Sigmoid colon (tissue), 7 donors: Measurements from ENCODE around the gene CCDC149. TPM values are rescaled to one million over a fixed set of nuclear protein-coding genes. Genes with fewer than 3 reads are reported as not detected.

Source experiments
- DNase-seq: peaks from one replicate; pipeline ENCODE4 v3.0.0-alpha.2; 2019
- H3K27ac ChIP-seq, 4 donors: fragments of 200-600 bp; sonication (generic); one replicate each; pipeline ENCODE4 v1.5.1; 2016 to 2019; ENCODE audit warnings: mild to moderate bottlenecking in 1 of 4
- H3K27me3 ChIP-seq, 3 donors: fragments of 200-600 bp; sonication (generic); one replicate each; pipeline ENCODE4 v1.5.1; 2019; ENCODE audit warnings: mild to moderate bottlenecking in 1 of 3
- H3K36me3 ChIP-seq, 4 donors: fragments of 200-600 bp; sonication (generic); one replicate each; pipeline ENCODE4 v1.5.1; 2016 to 2019
- H3K4me1 ChIP-seq, 4 donors: fragments of 200-600 bp; sonication (generic); one replicate each; pipeline ENCODE4 v1.5.1; 2017 to 2019
- H3K4me3 ChIP-seq, 4 donors: fragments of 200-600 bp; sonication (generic); one replicate each; pipeline ENCODE4 v1.5.1; 2017 to 2019; ENCODE audit warnings: mild to moderate bottlenecking in 2 of 4, moderate library complexity in 1 of 4
- H3K9me3 ChIP-seq, 4 donors: fragments of 200-600 bp in 3 of 4; sonication (generic) in 3 of 4; one replicate each; pipeline versions ENCODE4 v1.5.1 to v1.6.1; 2013 to 2019
- EP300 ChIP-seq, 4 donors: sonication (generic); formaldehyde crosslinking; IDR thresholded peaks; one replicate each; pipeline ENCODE4 v1.6.1; 2017; ENCODE audit warnings: antibody characterized with exemption in 4 of 4
- POLR2A ChIP-seq, 2 donors: fragments of 450-650 bp; IDR thresholded peaks; one replicate each; pipeline ENCODE4 v1.6.1; 2016; ENCODE audit warnings: antibody characterized with exemption in 2 of 2, mild to moderate bottlenecking in 2 of 2, moderate library complexity in 2 of 2
- POLR2AphosphoS5 ChIP-seq, 4 donors: sonication (generic); formaldehyde crosslinking; IDR thresholded peaks; one replicate each; pipeline ENCODE4 v1.6.1; 2017; ENCODE audit warnings: antibody characterized with exemption in 4 of 4
- WGBS, 2 donors: extraction: QIAGEN DNeasy Blood & Tissue Kit; methylation state at CpG; one replicate each; pipeline ENCODE4 v1.1.7; 2013; 5-methylcytosine and 5-hydroxymethylcytosine counted together
- intact Hi-C: fragments of 100-400 bp; cut with DNase I; formaldehyde crosslinking; loops from one replicate; pipeline ENCODE4 v1.15.1; 2023
- polyA plus RNA-seq, 3 donors: library from polyadenylated mRNA; stranded (reverse); fragments of 200-250 nt; gene quantifications; one replicate each; pipeline ENCODE4 v1.2.3, GENCODE V29; 2013
- total RNA-seq, 4 donors: library from RNA; depleted of rRNA; stranded (reverse); fragments of >200 nt; gene quantifications; one replicate each; pipeline ENCODE4 v1.1.0, GENCODE V29; 2016
- TF ChIP-seq, protein P1 (sequence below), 4 experiments: fragments of 450-650 bp in 3 of 4; fragments of 200-600 bp in 1 of 4; IDR thresholded peaks; one replicate each; pipeline ENCODE4 v1.5.1; 2016 to 2019; ENCODE audit warnings: antibody characterized with exemption in 4 of 4, mild to moderate bottlenecking in 3 of 4, moderate library complexity in 2 of 4
- donor health status: healthy with polysubstance abuse.
- donor health status: Bipolar disorder and iron deficiency.
- donor health status: healthy.

CCDC149 gene
- total and polyA plus RNA-seq, 7 donors = 5.8 to 21.3 (median 11.8) TPM

DNA sequence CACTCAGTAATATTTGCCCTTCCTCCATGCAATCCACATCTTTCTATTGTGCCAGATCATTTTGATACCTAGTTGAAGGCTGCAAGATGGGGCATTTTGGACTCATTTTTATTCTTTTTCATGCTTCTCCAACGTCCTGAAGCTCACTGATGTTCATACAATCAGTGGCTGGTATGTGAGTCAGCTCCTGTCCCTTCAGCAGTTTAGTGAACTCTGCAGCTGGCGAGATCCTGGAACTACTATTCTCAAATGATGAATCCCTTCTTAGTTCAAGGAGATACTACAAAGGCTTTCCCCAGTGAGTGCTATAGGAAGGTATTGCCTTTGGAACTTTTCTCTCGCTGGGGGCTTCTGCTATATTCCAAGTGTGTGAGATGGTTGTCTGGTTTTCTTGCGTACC, 9.6 kb upstream of the CCDC149 start:
- H3K4me1 ChIP-seq = no peaks in the 10 kb centered on the region

DNA sequence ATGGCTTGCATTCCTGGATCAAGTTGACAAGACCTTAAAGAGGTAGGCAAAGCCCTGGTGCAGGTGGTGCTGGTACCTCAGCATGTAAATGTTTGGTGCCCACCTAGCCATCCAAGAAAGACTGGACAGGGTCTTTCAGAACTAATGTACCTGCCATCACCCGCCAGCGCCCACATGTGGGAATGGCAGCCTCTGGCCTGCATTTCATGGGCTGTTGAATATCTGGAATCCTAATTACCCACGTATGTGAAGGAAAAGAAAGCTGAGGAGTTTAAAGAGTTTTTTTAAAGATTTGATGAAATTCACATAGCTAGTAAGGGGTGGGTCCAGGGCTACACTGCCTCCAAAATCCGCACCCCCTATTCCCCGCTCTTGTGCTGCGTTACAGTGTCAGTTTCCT, 8.6 kb upstream of the CCDC149 start:
- Histone ChIP-seq H3K4me1 (no peaks in the 10 kb centered on the region), H3K9me3 (peaks cover 0 to 6% (median 3%) of the 10 kb centered on the region in 4 donors), H3K36me3 (no peaks in the 10 kb centered on the region), H3K4me3 (no peak overlapping the region), H3K27ac (no peak overlapping the region), H3K27me3 (no peaks in the 10 kb centered on the region)
- DNase-seq = no peak
- intact Hi-C loops = no loop called here
- 84 to 89% methylated on average over 6 of the region's 6 CpGs for WGBS, 2 donors
- TF ChIP-seq POLR2AphosphoS5 (IDR thresholded peaks at IDR 0.05) (no peak), POLR2A (IDR thresholded peaks at IDR 0.05) (no peak), EP300 (IDR thresholded peaks at IDR 0.05) (no peak)
- TF ChIP-seq, protein P1, sequence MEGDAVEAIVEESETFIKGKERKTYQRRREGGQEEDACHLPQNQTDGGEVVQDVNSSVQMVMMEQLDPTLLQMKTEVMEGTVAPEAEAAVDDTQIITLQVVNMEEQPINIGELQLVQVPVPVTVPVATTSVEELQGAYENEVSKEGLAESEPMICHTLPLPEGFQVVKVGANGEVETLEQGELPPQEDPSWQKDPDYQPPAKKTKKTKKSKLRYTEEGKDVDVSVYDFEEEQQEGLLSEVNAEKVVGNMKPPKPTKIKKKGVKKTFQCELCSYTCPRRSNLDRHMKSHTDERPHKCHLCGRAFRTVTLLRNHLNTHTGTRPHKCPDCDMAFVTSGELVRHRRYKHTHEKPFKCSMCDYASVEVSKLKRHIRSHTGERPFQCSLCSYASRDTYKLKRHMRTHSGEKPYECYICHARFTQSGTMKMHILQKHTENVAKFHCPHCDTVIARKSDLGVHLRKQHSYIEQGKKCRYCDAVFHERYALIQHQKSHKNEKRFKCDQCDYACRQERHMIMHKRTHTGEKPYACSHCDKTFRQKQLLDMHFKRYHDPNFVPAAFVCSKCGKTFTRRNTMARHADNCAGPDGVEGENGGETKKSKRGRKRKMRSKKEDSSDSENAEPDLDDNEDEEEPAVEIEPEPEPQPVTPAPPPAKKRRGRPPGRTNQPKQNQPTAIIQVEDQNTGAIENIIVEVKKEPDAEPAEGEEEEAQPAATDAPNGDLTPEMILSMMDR (IDR thresholded peaks at IDR 0.05) = no peak

More for the DNA sequence above, 9.6 kb upstream of the CCDC149 start:
- Histone ChIP-seq H3K9me3 (peaks cover 0 to 6% (median 3%) of the 10 kb centered on the region in 4 donors), H3K27me3 (no peaks in the 10 kb centered on the region), H3K4me3 (no peak overlapping the region), H3K27ac (no peak overlapping the region), H3K36me3 (no peaks in the 10 kb centered on the region)
- 68 to 75% methylated on average over 4 of the region's 4 CpGs for WGBS, 2 donors
- intact Hi-C loops = no loop called here
- DNase-seq = no peak
- TF ChIP-seq POLR2A (IDR thresholded peaks at IDR 0.05) (no peak), EP300 (IDR thresholded peaks at IDR 0.05) (no peak), POLR2AphosphoS5 (IDR thresholded peaks at IDR 0.05) (no peak)
- TF ChIP-seq, protein P1 (IDR thresholded peaks at IDR 0.05) = no peak

DNA sequence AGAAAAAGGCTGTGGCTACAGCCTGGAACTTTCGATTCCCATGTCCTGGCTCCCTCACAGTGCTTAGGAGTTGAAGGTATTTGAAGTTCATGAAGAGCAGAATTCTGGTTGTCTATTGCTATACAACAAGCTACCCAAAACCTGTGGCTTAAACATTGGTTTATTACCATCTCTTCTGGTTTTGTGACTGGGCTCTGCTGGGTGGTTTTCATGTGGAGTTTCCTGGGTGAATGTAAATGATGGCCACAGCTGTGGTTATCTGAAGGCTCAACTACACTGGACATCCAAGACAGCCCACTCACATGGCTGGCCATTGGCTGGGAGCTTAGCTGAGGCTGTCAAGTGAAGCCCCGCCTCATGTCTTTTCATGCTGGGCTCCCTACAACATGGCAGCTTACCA, 7.2 kb upstream of the CCDC149 start:
- no peak overlapping the region for H3K27ac ChIP-seq
- no peak for DNase-seq
- intact Hi-C loops = no loop called here

DNA sequence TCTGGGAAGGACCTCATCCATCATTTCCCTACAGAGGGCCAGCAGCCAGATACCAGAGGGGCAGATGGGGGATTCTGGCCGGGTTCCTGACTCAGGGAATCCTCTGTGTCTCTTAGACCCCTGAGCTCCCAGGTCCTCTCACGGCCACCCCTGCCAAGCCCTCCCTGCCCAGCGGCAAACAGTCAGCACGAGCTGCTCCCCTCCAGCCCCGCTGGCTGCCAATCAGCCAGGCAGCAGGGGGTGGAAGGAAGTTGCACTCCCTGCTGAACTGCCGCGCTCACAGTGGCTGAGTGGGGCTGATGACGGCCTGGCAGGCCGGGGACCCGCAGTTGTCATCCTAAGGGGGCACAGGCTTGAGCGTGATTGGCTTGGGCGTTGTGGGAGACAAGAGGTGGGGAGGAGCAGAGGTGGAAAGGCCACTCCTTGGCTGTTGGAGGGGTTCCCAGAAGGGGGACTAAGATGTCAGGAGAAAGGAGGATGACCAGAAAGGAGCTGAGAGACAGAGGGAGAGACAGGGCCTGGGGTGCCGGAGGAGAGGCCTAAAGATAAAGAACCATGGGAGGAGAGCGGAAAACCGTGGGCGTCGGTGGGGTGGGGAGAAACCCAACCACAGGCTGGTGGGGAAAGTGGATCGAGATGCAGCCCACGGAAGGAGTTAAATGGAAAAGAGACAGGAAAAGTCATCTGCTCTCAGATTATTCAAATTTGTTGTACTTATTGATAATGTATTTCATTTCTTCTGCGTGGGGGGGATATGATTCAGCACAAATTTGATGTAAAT, 4.4 kb upstream of the CCDC149 start:
- Histone ChIP-seq H3K27ac (no peak overlapping the region), H3K4me3 (no peak overlapping the region), H3K4me1 (peaks cover 0 to 9% (median 2%) of the 10 kb centered on the region in 4 donors), H3K9me3 (peaks cover 0 to 6% (median 3%) of the 10 kb centered on the region in 4 donors), H3K36me3 (no peaks in the 10 kb centered on the region), H3K27me3 (no peaks in the 10 kb centered on the region)
- intact Hi-C loops = no loop called here
- TF ChIP-seq POLR2AphosphoS5 (IDR thresholded peaks at IDR 0.05) = no peak
- TF ChIP-seq, protein P1 (IDR thresholded peaks at IDR 0.05) = no peak
- TF ChIP-seq EP300 (IDR thresholded peaks at IDR 0.05) = no peak
- no peak for DNase-seq
- 81 to 87% methylated on average over 20 of the region's 20 CpGs for WGBS, 2 donors

More for the DNA sequence above, 7.2 kb upstream of the CCDC149 start:
- TF ChIP-seq EP300 (IDR thresholded peaks at IDR 0.05) (no peak), POLR2AphosphoS5 (IDR thresholded peaks at IDR 0.05) (no peak), POLR2A (IDR thresholded peaks at IDR 0.05) (no peak)
- H3K27me3 ChIP-seq = no peaks in the 10 kb centered on the region
- H3K4me1 ChIP-seq = no peaks in the 10 kb centered on the region
- 94 to 97% methylated on average over 2 of the region's 2 CpGs for WGBS, 2 donors
- no peak overlapping the region for H3K4me3 ChIP-seq
- peaks cover 0 to 6% (median 3%) of the 10 kb centered on the region in 4 donors for H3K9me3 ChIP-seq
- no peaks in the 10 kb centered on the region for H3K36me3 ChIP-seq

DNA sequence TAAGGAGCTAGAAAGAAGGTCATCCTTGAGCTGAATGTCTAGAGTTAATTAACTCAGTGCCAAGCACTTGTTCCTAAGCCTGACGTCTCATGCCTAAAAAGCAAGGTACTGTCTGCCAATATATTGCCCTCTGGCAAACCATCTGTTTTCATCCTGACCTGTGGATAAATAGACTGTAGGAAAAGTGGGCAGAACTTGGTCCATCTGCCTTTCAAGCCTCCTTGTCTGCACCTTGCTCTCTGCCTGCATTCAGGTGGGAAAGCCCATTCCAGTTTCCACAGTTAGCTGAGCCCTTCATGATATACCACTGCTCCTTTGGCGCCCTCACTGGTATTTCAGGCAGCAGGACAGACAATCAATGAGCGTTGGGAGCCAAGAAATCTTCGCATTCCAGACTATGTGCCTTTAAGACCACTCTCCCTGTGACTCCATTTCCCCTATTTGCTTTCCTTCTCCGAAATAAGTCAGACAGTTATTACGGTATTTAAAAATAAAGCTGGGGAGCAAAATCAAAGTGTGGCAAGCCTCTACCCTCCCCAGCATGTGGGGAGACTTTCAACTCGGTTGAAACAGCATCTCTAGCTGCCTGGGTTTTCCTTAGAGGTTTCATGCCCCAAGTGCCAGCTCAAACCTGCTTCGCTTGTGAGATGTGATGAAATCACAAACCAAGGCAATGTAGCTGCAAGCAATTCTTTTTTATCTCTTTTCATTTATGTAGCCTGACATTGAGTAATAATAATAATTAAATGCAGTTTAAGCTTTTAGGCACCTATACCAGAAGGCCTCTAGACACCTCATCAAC, 2.5 kb upstream of the CCDC149 start:
- Histone ChIP-seq H3K27me3 (no peaks in the 10 kb centered on the region), H3K9me3 (peaks cover 0 to 5% (median 2%) of the 10 kb centered on the region in 4 donors), H3K27ac (no peak overlapping the region), H3K4me1 (peaks cover 0 to 23% (median 11%) of the 10 kb centered on the region in 4 donors), H3K36me3 (peaks cover 0 to 3% (median under 1%) of the 10 kb centered on the region in 4 donors), H3K4me3 (no peak overlapping the region)
- DNase-seq = no peak
- 65 to 78% methylated on average over 8 of the region's 8 CpGs for WGBS, 2 donors
- intact Hi-C loops = no loop called here
- TF ChIP-seq, protein P1 (IDR thresholded peaks at IDR 0.05) = no peak
- TF ChIP-seq POLR2AphosphoS5 (IDR thresholded peaks at IDR 0.05) (no peak), EP300 (IDR thresholded peaks at IDR 0.05) (no peak), POLR2A (IDR thresholded peaks at IDR 0.05) (no peak)
